Measurements from ENCODE around the gene TIGD1.

TIGD1 gene

GRCh38 chr2:232521959-232522622, 28.3 kb downstream of the TIGD1 start:
- in situ Hi-C loops (cut with MboI; ENCODE audit: low sequenced_read_pairs, unreplicated experiment) = no loop called here
- peak; percentile 91 for DNase-seq (ENCODE audit: low spot score)
- peak; percentile 72 for TF ChIP-seq CTCF (IDR thresholded peaks at IDR 0.05; ENCODE audit: borderline replicate concordance, control extremely low read depth, extremely low read depth, insufficient read depth, missing control alignments)

GRCh38 chr2:232521098-232521497, 29.3 kb downstream of the TIGD1 start:
- no peak for TF ChIP-seq CTCF (IDR thresholded peaks at IDR 0.05; ENCODE audit: borderline replicate concordance, control extremely low read depth, extremely low read depth, insufficient read depth, missing control alignments)
- in situ Hi-C loops (cut with MboI; ENCODE audit: low sequenced_read_pairs, unreplicated experiment) = no loop called here
- DNase-seq (ENCODE audit: low spot score) = no peak

GRCh38 chr2:232520489-232520888, 29.9 kb downstream of the TIGD1 start:
- TF ChIP-seq CTCF (IDR thresholded peaks at IDR 0.05; ENCODE audit: borderline replicate concordance, control extremely low read depth, extremely low read depth, insufficient read depth, missing control alignments) = no peak
- no peak for DNase-seq (ENCODE audit: low spot score)
- in situ Hi-C loops (cut with MboI; ENCODE audit: low sequenced_read_pairs, unreplicated experiment) = no loop called here

- in situ Hi-C loops (cut with MboI; ENCODE audit: low sequenced_read_pairs, unreplicated experiment) = no loop called here
- TF ChIP-seq CTCF (IDR thresholded peaks at IDR 0.05; ENCODE audit: borderline replicate concordance, control extremely low read depth, extremely low read depth, insufficient read depth, missing control alignments) = no peak
- DNase-seq (ENCODE audit: low spot score) = no peak
Observed at GRCh38 chr2:232519581-232520438, 30.5 kb downstream of the TIGD1 start, which contains the start of gene PRSS56. Gene PRSS56 (plus strand): TSS chr2:232520388. CDS start chr2:232520599, 211 bp downstream.

- in situ Hi-C loops (cut with MboI; ENCODE audit: low sequenced_read_pairs, unreplicated experiment) = no loop called here
- no peak for TF ChIP-seq CTCF (IDR thresholded peaks at IDR 0.05; ENCODE audit: borderline replicate concordance, control extremely low read depth, extremely low read depth, insufficient read depth, missing control alignments)
- no peak for DNase-seq (ENCODE audit: low spot score)
Observed at GRCh38 chr2:232518844-232519243, 31.5 kb downstream of the TIGD1 start.

GRCh38 chr2:232516551-232516950, 33.8 kb downstream of the TIGD1 start:
- in situ Hi-C loops (cut with MboI; ENCODE audit: low sequenced_read_pairs, unreplicated experiment) = no loop called here
- TF ChIP-seq CTCF (IDR thresholded peaks at IDR 0.05; ENCODE audit: borderline replicate concordance, control extremely low read depth, extremely low read depth, insufficient read depth, missing control alignments) = no peak
- no peak for DNase-seq (ENCODE audit: low spot score)

All from GM13976 (cell line).